ENCODE data around the gene CTSE.

The CTSE gene

DNA sequence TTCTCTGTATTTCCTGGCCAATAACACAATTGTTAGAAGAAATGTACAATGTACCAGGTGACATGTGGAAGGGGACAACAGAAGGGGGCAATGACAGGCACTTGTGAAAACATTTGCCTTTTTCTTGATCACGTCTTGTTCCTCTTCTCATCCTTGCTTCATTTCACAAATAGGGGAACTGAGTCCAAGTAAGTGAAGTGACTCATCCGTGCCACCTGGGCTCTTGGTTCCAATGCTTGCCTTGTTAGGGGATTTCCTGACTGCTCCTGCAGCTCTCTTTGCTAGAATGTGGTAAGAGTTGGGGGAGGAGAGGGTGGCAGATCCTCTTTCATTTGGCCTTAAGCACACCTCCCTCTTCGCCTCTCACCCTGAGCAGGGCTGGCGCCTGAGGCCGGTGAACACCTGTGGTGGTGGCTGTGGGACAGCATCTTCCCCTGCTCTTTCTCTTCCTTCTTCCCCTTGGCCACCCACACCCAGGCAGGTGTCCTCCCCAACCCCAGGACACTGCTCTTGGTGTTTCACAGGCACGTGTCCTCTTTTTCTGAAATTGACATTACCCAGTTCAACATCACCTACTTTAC, 27.1 kb upstream of the CTSE start:
- DNase-seq (ENCODE audit: insufficient read length, low spot score) = no peak
- no peak for FAIRE-seq
- TF ChIP-seq, protein P1, sequence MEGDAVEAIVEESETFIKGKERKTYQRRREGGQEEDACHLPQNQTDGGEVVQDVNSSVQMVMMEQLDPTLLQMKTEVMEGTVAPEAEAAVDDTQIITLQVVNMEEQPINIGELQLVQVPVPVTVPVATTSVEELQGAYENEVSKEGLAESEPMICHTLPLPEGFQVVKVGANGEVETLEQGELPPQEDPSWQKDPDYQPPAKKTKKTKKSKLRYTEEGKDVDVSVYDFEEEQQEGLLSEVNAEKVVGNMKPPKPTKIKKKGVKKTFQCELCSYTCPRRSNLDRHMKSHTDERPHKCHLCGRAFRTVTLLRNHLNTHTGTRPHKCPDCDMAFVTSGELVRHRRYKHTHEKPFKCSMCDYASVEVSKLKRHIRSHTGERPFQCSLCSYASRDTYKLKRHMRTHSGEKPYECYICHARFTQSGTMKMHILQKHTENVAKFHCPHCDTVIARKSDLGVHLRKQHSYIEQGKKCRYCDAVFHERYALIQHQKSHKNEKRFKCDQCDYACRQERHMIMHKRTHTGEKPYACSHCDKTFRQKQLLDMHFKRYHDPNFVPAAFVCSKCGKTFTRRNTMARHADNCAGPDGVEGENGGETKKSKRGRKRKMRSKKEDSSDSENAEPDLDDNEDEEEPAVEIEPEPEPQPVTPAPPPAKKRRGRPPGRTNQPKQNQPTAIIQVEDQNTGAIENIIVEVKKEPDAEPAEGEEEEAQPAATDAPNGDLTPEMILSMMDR (IDR thresholded peaks at IDR 0.05; ENCODE audit: insufficient read depth, missing control alignments) = no peak

DNA sequence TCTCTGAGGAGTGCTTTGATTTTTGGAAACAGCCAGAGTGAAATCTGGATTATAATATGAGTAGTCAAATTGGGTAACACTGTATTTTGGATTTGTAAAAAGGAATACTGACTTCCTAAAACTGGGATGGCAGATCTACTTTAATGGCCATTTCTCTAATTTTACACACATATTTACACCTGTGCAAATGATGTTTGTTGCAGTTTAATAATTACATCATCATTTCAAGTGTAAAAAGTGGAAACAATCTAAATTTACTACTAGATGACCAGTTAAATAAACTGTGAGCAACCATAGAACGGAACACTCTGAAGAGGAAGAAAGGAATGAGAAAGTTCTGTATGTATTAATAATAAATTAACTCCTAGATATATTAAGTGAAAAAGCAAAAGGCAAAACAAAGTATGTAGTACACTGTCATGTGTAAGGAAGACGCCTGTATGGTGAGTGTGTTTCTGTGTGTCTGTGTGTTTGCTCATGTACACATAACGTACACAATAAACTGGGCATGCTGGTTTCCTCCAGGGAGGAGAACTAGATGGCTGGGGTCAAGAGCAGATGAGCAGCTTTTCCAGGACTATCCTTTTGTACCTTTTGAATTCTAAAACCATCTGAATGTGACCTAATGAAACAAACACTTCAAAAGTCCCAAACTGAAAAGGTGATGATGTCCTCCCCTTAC, 26.4 kb upstream of the CTSE start:
- FAIRE-seq = no peak
- TF ChIP-seq, protein P1 (IDR thresholded peaks at IDR 0.05; ENCODE audit: insufficient read depth, missing control alignments) = no peak
- no peak for DNase-seq (ENCODE audit: insufficient read length, low spot score)

DNA sequence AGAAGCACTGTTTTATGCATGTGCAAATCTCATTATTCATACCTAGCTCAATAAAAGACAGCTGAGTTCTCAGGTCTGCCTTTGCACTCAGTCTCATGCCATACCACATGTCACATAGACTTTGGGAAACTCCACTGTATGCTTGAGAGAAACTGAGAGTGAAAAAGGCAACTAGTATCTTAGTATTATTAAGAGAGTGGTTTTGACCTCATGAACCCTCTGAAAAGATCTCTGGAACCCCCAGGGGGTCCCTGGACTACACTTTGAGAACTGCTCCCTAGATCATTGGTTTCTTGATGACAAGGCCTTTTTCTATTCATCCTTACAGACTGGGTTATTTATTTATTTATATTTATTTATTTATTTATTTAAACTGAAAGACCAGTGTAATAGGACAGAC, 25.6 kb upstream of the CTSE start:
- DNase-seq (ENCODE audit: insufficient read length, low spot score) = no peak
- FAIRE-seq = no peak
- TF ChIP-seq, protein P1 (IDR thresholded peaks at IDR 0.05; ENCODE audit: insufficient read depth, missing control alignments) = no peak

DNA sequence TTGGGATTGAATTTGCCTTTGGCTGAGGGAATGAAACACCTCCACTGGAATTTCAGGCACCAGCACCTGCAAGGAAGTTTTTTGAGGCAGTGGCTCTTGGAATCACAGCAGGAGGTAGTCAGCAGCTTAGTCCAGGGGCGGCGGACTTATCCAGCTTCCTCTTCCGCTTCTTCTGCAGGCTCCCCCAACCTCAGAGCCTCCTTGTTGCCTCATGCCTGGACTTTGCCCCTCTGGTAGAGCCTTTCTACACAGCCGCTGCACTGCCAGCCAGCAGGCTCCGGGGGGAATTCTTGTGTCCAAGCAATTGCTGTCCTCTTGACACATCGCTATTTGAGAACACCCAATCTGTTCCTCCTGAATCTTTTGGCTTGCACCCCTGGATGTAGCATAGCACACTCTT, 24.9 kb upstream of the CTSE start:
- FAIRE-seq (no peak), DNase-seq (ENCODE audit: insufficient read length, low spot score) (no peak)

DNA sequence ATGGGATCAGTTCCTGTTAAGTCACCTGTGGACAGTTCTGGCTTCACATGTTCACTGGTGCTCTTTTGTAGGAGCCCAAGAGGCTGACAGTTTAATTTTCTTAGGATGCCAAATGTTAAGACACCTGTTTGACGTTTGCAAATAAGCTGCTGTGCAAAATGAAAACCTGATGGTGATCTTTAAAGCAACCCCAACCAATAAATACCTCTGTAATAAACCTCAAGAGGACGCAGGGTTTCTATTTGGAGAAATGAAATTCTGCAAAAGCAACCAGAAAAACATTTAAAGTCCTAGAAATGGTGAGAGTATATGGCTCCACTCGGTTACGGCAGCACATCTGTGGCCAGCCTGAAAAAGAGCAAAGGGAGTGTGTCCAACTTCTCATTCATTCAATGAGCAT, 23.6 kb upstream of the CTSE start:
- TF ChIP-seq, protein P1 (IDR thresholded peaks at IDR 0.05; ENCODE audit: insufficient read depth, missing control alignments) = no peak

More for the DNA sequence above, 24.9 kb upstream of the CTSE start:
- TF ChIP-seq, protein P1 (IDR thresholded peaks at IDR 0.05; ENCODE audit: insufficient read depth, missing control alignments) = no peak

DNA sequence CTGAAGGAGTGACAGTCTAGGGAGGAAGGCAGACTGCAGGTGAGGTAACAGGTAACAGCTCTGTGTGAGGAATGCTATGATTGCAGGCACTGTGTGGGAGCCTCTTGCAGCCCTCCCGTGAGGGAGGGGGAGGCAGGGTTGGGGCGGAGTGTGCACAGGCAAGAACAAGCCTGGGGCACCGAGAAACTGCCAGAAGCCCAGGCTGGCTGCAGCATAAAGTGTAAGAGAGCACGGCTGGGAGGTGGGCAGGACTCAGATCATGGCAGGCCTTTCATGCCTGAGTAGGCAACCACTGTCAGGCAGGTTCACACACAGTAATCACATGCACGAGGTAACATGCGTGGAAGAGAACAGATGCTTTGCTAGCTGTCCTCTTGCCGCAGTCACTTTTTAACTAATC, 17.9 kb upstream of the CTSE start:
- DNase-seq (ENCODE audit: insufficient read length, low spot score) (no peak), FAIRE-seq (no peak)
- TF ChIP-seq, protein P1 (IDR thresholded peaks at IDR 0.05; ENCODE audit: insufficient read depth, missing control alignments) = no peak

More for the DNA sequence above, 23.6 kb upstream of the CTSE start:
- no peak for FAIRE-seq
- no peak for DNase-seq (ENCODE audit: insufficient read length, low spot score)

DNA sequence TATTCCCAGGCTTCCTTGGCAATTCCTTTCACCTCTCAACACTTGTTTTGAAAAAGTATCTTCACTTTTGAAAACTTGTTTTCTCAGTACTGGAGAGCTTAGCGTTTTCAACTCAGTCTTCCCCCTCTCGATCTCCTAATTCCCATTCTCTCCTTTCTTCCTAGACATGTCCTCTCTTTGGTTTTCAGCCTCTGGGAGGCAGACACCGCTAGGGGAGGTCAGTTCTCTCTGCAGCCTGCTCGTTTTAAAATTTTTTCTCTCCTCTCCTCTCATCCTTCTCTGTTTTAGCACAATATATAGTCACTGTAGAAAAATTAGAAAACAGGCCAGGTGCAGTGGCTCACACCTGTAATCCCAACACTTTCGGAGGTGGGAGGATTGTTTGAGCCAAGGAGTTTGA, 16.6 kb upstream of the CTSE start:
- FAIRE-seq (no peak), DNase-seq (ENCODE audit: insufficient read length, low spot score) (no peak)
- TF ChIP-seq, protein P1 (IDR thresholded peaks at IDR 0.05; ENCODE audit: insufficient read depth, missing control alignments) = no peak
